Airway epithelial cell (primary cell): ENCODE measurements around the gene MRPS16. TPM values are rescaled to one million over a fixed set of nuclear protein-coding genes. Genes with fewer than 3 reads are reported as not detected.

Source experiments
- total RNA-seq: library from RNA; depleted of rRNA; stranded (reverse); fragments of >200 nt; gene quantifications from 2 replicates; pipeline ENCODE4 v1.2.3, GENCODE V29; 2015

MRPS16 gene
- total RNA-seq, result 40.3 and 59.1 TPM in 2 replicates

GRCh38 chr10:73252445-73253224 is at the start of gene MRPS16:
MRPS16 (minus strand) TSS chr10:73252644; CDS start chr10:73252482, 162 bp downstream.

GRCh38 chr10:73246646-73247508 is 5.6 kb downstream of the MRPS16 start, which contains the start of gene DNAJC9:
DNAJC9 (minus strand) TSS chr10:73247255; CDS start chr10:73247189, 66 bp downstream.

Other genes starting within 250 kb of the MRPS16 start
- 55.2 and 61.2 TPM in 2 replicates for gene P4HA1, start 155.8 kb downstream of the MRPS16 start, total RNA-seq
- gene NUDT13, start 142.2 kb downstream of the MRPS16 start, total RNA-seq, result 0.14 and 0.85 TPM in 2 replicates
- 20.9 and 26.7 TPM in 2 replicates for gene ECD, start 84.6 kb downstream of the MRPS16 start, total RNA-seq
- 9.5 and 15.6 TPM in 2 replicates for gene FAM149B1, start 84.5 kb downstream of the MRPS16 start, total RNA-seq
- 35.2 and 36.5 TPM in 2 replicates for gene DNAJC9, start 5.4 kb downstream of the MRPS16 start, total RNA-seq
- gene CFAP70, start 106.2 kb upstream of the MRPS16 start, total RNA-seq, result 0.33 and 0.42 TPM in 2 replicates
- gene ANXA7, start 161.4 kb upstream of the MRPS16 start, total RNA-seq, result 72.2 and 95.4 TPM in 2 replicates
- gene MSS51, start 180.9 kb upstream of the MRPS16 start, total RNA-seq, result 0.28 and 0.92 TPM in 2 replicates
- gene PPP3CB, start 243.4 kb upstream of the MRPS16 start, total RNA-seq, result 17.2 and 20.8 TPM in 2 replicates